Measurements from ENCODE around the gene TAT.

GRCh38 chr16:71568551-71568950 lies 8.3 kb downstream of the TAT start:
- TF ChIP-seq EZH2phosphoT487 (IDR thresholded peaks at IDR 0.05; ENCODE audit: low read length), result no peak
- no peak for TF ChIP-seq EZH2 (optimal IDR thresholded peaks at IDR 0.05; ENCODE audit: low read depth, low read length)

Measured in MM.1S (cell line).